Stimulated activated CD4-positive, alpha-beta T cell treated with anti-CD3 and anti-CD28 coated beads, Interleukin-12 subunit alpha, Interleukin-12 subunit beta, amount 100 ng/mL, for 48 hours (primary cell): ENCODE results near the gene UBN2.
"Not testable (repeated sequence)": the region's sequence is repeated elsewhere in the genome, so short reads cannot be mapped to it uniquely, and the experiment has no call there.

Source experiments
- DNase-seq, 3 donors: peaks; one replicate each; pipeline ENCODE4 v3.0.0-alpha.2; 2020; ENCODE audit warnings: low read depth in 2 of 3, low spot score in 1 of 3

UBN2 gene

GRCh38 chr7:139294241-139294640, 63.2 kb downstream of the UBN2 start:
- no peak for DNase-seq

- no peak for DNase-seq
Measured at GRCh38 chr7:139294951-139295575, 64.0 kb downstream of the UBN2 start.

GRCh38 chr7:139297795-139298194, 66.8 kb downstream of the UBN2 start:
- DNase-seq = no peak

GRCh38 chr7:139299296-139299695, 68.3 kb downstream of the UBN2 start:
- DNase-seq = no peak

- no peak for DNase-seq
Measured at GRCh38 chr7:139300390-139300789, 69.4 kb downstream of the UBN2 start.

- no peak for DNase-seq
Measured at GRCh38 chr7:139304517-139304916, 73.5 kb downstream of the UBN2 start.

GRCh38 chr7:139317939-139318505, 87.0 kb downstream of the UBN2 start:
- no peak for DNase-seq

GRCh38 chr7:139321071-139321745, 90.2 kb downstream of the UBN2 start:
- DNase-seq = no peak

GRCh38 chr7:139324709-139325108, 93.7 kb downstream of the UBN2 start:
- DNase-seq = not testable (repeated sequence)

GRCh38 chr7:139328375-139328774, 97.3 kb downstream of the UBN2 start:
- no peak for DNase-seq

- no peak for DNase-seq
Measured at GRCh38 chr7:139329119-139329518, 98.1 kb downstream of the UBN2 start.

GRCh38 chr7:139330333-139331030, 99.4 kb downstream of the UBN2 start:
- no peak for DNase-seq

- DNase-seq = no peak
Measured at GRCh38 chr7:139332697-139333359, 101.8 kb downstream of the UBN2 start.

- not testable (repeated sequence) for DNase-seq
Measured at GRCh38 chr7:139333443-139333842, 102.4 kb downstream of the UBN2 start.

GRCh38 chr7:139334399-139335150, 103.5 kb downstream of the UBN2 start:
- no peak for DNase-seq

GRCh38 chr7:139339025-139339424, 108.0 kb downstream of the UBN2 start:
- no peak for DNase-seq

GRCh38 chr7:139339698-139340036, 108.6 kb downstream of the UBN2 start:
- no peak for DNase-seq

GRCh38 chr7:139340037-139340807, 109.2 kb downstream of the UBN2 start:
- DNase-seq = peak; percentile 96 to 100 (median 98)

- no peak for DNase-seq
Measured at GRCh38 chr7:139340808-139341057, 109.7 kb downstream of the UBN2 start.

GRCh38 chr7:139341058-139341775, 110.2 kb downstream of the UBN2 start, which contains the start of gene FMC1:
Gene FMC1 (plus strand): TSS chr7:139341337. CDS start chr7:139341385, 48 bp downstream.
- DNase-seq = peak; percentile 72 to 87 (median 77)
